H1 (cell line): ENCODE results near the gene MTIF3. TPM values are rescaled to one million over a fixed set of nuclear protein-coding genes. Genes with fewer than 3 reads are reported as not detected.

Source experiments
- CTCF ChIA-PET: fragments of 300-600 bp; sonication (Branson Sonifier 250); formaldehyde crosslinking; loops from one replicate; lab custom pipeline; 2021; ENCODE audit not compliant: partially characterized antibody; lab: Charles Lee
- POLR2A ChIA-PET: fragments of 300-600 bp; sonication (Branson Sonifier 250); formaldehyde crosslinking; loops from one replicate; lab custom pipeline; 2021; ENCODE audit warnings: inconsistent platforms; ENCODE audit not compliant: partially characterized antibody; lab: Charles Lee
- DNase-seq, 2 experiments: peaks; one replicate each; pipeline versions ENCODE4 v3.0.0 to v3.0.0-alpha.2; 2010 to 2022; ENCODE audit warnings: low spot score in 2 of 2, low read depth in 1 of 2, mixed read lengths in 1 of 2
- FAIRE-seq: peaks from 2 replicates; lab custom pipeline; 2011; peaks lifted over from hg19 to GRCh38; lab: Jason Lieb, UNC
- H2AFZ ChIP-seq: 2 replicates; pipeline ENCODE4 v1.8.1; 2012; ENCODE audit warnings: low read length, inconsistent platforms
- H2AK5ac ChIP-seq: 2 replicates; pipeline ENCODE4 v1.6.1; 2013; ENCODE audit warnings: low read depth, low read length
- H2BK120ac ChIP-seq: replicated peaks from 2 replicates; pipeline ENCODE3; 2013; ENCODE audit warnings: low read depth, low read length, inconsistent platforms
- H2BK12ac ChIP-seq: 2 replicates; pipeline ENCODE4 v1.6.1; 2013; ENCODE audit warnings: low read depth, low read length
- H2BK15ac ChIP-seq: 2 replicates; pipeline ENCODE4 v1.6.1; 2013; ENCODE audit warnings: low read length
- H2BK20ac ChIP-seq: 2 replicates; pipeline ENCODE4 v1.6.1; 2013; ENCODE audit warnings: low read length
- H2BK5ac ChIP-seq: 2 replicates; pipeline ENCODE4 v1.6.1; 2013; ENCODE audit warnings: low read depth, low read length
- H3K14ac ChIP-seq: 2 replicates; pipeline ENCODE4 v1.6.1; 2013; ENCODE audit warnings: inconsistent platforms; ENCODE audit not compliant: insufficient read length
- H3K18ac ChIP-seq: 2 replicates; pipeline ENCODE4 v1.6.1; 2013; ENCODE audit warnings: low read length; ENCODE audit errors: extremely low read depth
- H3K23ac ChIP-seq: 2 replicates; pipeline ENCODE4 v1.6.1; 2013; ENCODE audit warnings: inconsistent platforms; ENCODE audit not compliant: insufficient read length
- H3K23me2 ChIP-seq: 2 replicates; pipeline ENCODE4 v1.6.1; 2013; ENCODE audit warnings: low read depth, low read length
- H3K27ac ChIP-seq: 2 replicates; pipeline ENCODE4 v1.6.1; 2011; ENCODE audit warnings: low read depth, low read length, inconsistent platforms
- H3K27me3 ChIP-seq, 4 experiments: replicated peaks in 1 of 4; 1 replicate in 1 of 4; 2 replicates in 3 of 4; pipeline versions ENCODE4 v1.6.1 to v1.8.1; 2011 to 2013; ENCODE audit warnings: low read length in 3 of 4, mild to moderate bottlenecking in 3 of 4, inconsistent platforms in 2 of 4, mixed read lengths in 2 of 4, moderate library complexity in 1 of 4; ENCODE audit not compliant: control insufficient read depth in 3 of 4, insufficient read depth in 3 of 4; ENCODE audit errors: extremely low read depth in 1 of 4
- H3K36me3 ChIP-seq, 4 experiments: 2 replicates each; pipeline versions ENCODE4 v1.6.1 to v1.8.1; 2011 to 2013; ENCODE audit warnings: mild to moderate bottlenecking in 4 of 4, low read length in 3 of 4, moderate library complexity in 2 of 4, control low read depth in 1 of 4, inconsistent platforms in 1 of 4; ENCODE audit not compliant: insufficient read depth in 4 of 4, control insufficient read depth in 2 of 4
- H3K4ac ChIP-seq: replicated peaks from 2 replicates; pipeline ENCODE3; 2013; ENCODE audit warnings: low read length, low read depth, mixed read lengths, inconsistent platforms; ENCODE audit not compliant: insufficient read length
- H3K4me1 ChIP-seq, 4 experiments: replicated peaks in 1 of 4; 1 replicate in 1 of 4; 2 replicates in 3 of 4; pipeline versions ENCODE4 v1.6.1 to v1.8.1; 2011 to 2013; ENCODE audit warnings: low read length in 3 of 4, inconsistent platforms in 2 of 4, mixed read lengths in 1 of 4; ENCODE audit not compliant: insufficient read depth in 4 of 4, control insufficient read depth in 3 of 4
- H3K4me2 ChIP-seq, 2 experiments: 2 replicates each; pipeline versions ENCODE4 v1.6.1 to v1.8.1; 2011 to 2013; ENCODE audit warnings: low read depth in 2 of 2, low read length in 2 of 2, control low read depth in 1 of 2, inconsistent platforms in 1 of 2, mild to moderate bottlenecking in 1 of 2; ENCODE audit not compliant: insufficient read depth in 1 of 2
- H3K4me3 ChIP-seq, 4 experiments: fragments of 200-600, 300-600 bp in 1 of 4; sonication (generic), shearing (Covaris generic), sonication (Bioruptor Twin) in 1 of 4; 2 replicates each; pipeline versions ENCODE4 v1.5.1 to v1.8.1; 2011 to 2016; ENCODE audit warnings: low read length in 4 of 4, low read depth in 3 of 4, control low read depth in 2 of 4, inconsistent platforms in 2 of 4, mild to moderate bottlenecking in 2 of 4, mixed read lengths in 1 of 4, moderate library complexity in 1 of 4; ENCODE audit not compliant: insufficient read depth in 2 of 4; ENCODE audit errors: extremely low read depth in 1 of 4
- H3K56ac ChIP-seq: replicated peaks from 2 replicates; pipeline ENCODE3; 2013; ENCODE audit warnings: low read depth, mild to moderate bottlenecking, mixed read lengths, low read length, inconsistent platforms; ENCODE audit not compliant: insufficient read length
- H3K79me1 ChIP-seq: 2 replicates; pipeline ENCODE4 v1.6.1; 2013; ENCODE audit warnings: low read depth, low read length, control low read depth
- H3K79me2 ChIP-seq, 2 experiments: 2 replicates each; pipeline versions ENCODE4 v1.6.1 to v1.8.1; 2012 to 2013; ENCODE audit warnings: low read length in 2 of 2, mild to moderate bottlenecking in 2 of 2, inconsistent platforms in 1 of 2; ENCODE audit not compliant: insufficient read depth in 2 of 2, control insufficient read depth in 1 of 2
- H3K9ac ChIP-seq, 4 experiments: replicated peaks in 1 of 4; 1 replicate in 1 of 4; 2 replicates in 3 of 4; pipeline versions ENCODE4 v1.6.1 to v1.8.1; 2011 to 2013; ENCODE audit warnings: low read depth in 3 of 4, low read length in 3 of 4, control low read depth in 2 of 4, mild to moderate bottlenecking in 2 of 4, moderate library complexity in 2 of 4, inconsistent platforms in 1 of 4; ENCODE audit errors: extremely low read depth in 1 of 4
- H3K9me3 ChIP-seq, 2 experiments: 2 replicates each; pipeline versions ENCODE4 v1.6.1 to v1.8.1; 2012 to 2013; ENCODE audit warnings: mild to moderate bottlenecking in 2 of 2, moderate library complexity in 2 of 2, control low read depth in 1 of 2, inconsistent platforms in 1 of 2, low read depth in 1 of 2, low read length in 1 of 2, mixed read lengths in 1 of 2; ENCODE audit not compliant: insufficient read depth in 2 of 2
- H4K20me1 ChIP-seq, 2 experiments: replicated peaks in 1 of 2; 2 replicates each; pipeline versions ENCODE3 to v1.8.1; 2011 to 2013; ENCODE audit warnings: inconsistent platforms in 2 of 2, low read length in 2 of 2, mild to moderate bottlenecking in 1 of 2; ENCODE audit not compliant: insufficient read depth in 2 of 2, control insufficient read depth in 1 of 2
- H4K5ac ChIP-seq: 2 replicates; pipeline ENCODE4 v1.6.1; 2013; ENCODE audit warnings: low read length, low read depth, mixed read lengths, inconsistent platforms; ENCODE audit not compliant: insufficient read length
- H4K8ac ChIP-seq: 2 replicates; pipeline ENCODE4 v1.8.0; 2013; ENCODE audit warnings: mild to moderate bottlenecking, moderate library complexity, low read length, inconsistent platforms; ENCODE audit not compliant: insufficient read depth; ENCODE audit errors: extremely low read depth
- H4K91ac ChIP-seq: replicated peaks from 2 replicates; pipeline ENCODE3; 2013; ENCODE audit warnings: low read length, mixed read lengths, inconsistent platforms; ENCODE audit not compliant: insufficient read length
- NRF1 ChIP-seq: IDR thresholded peaks from 2 replicates; pipeline ENCODE4 v1.6.1; 2011; ENCODE audit warnings: mild to moderate bottlenecking, low read depth, low read length, improper control_type of control experiment
- RAD21 ChIP-seq, 2 experiments: IDR thresholded peaks in 1 of 2; conservative IDR thresholded peaks in 1 of 2; 2 replicates each; pipeline ENCODE4 v1.6.1; 2011; ENCODE audit warnings: low read depth in 2 of 2, low read length in 2 of 2, improper control_type of control experiment in 1 of 2, inconsistent platforms in 1 of 2, mild to moderate bottlenecking in 1 of 2, moderate library complexity in 1 of 2
- RFX5 ChIP-seq: IDR thresholded peaks from 2 replicates; pipeline ENCODE4 v1.6.1; 2011; ENCODE audit warnings: low read depth, low read length, improper control_type of control experiment, borderline replicate concordance
- TAF7 ChIP-seq: optimal IDR thresholded peaks from 2 replicates; pipeline ENCODE3; 2011; ENCODE audit warnings: low read depth, mild to moderate bottlenecking, inconsistent platforms, low read length, moderate library complexity, borderline replicate concordance
- WGBS, 2 experiments: shearing (Covaris generic) in 1 of 2; methylation state at CpG; one replicate each; pipeline versions ENCODE4 v1.1.6 to v1.1.7; 2013 to 2015; ENCODE audit warnings: low lambda C conversion rate in 2 of 2, mixed read lengths in 2 of 2, inconsistent platforms in 1 of 2, low coverage in 1 of 2, missing lambda C conversion rate in 1 of 2; ENCODE audit not compliant: insufficient replicate concordance in 2 of 2, insufficient coverage in 1 of 2, insufficient read length in 1 of 2; ENCODE audit errors: extremely low coverage in 1 of 2, missing lambda C conversion rate in 1 of 2; 5-methylcytosine and 5-hydroxymethylcytosine counted together
- polyA plus RNA-seq, 7 experiments: library from polyadenylated mRNA; depleted of rRNA in 3 of 7; stranded (reverse) in 5 of 7; unstranded in 2 of 7; fragments of >200 nt in 5 of 7; fragments of 200-250 nt in 2 of 7; gene quantifications; 1 replicate in 5 of 7; 2 replicates in 1 of 7; 4 replicates in 1 of 7; pipeline versions ENCODE4 v1.2.1 to v1.2.3, GENCODE V29; 2011 to 2013; ENCODE audit warnings: missing spikeins in 2 of 7, mixed read lengths in 2 of 7
- total RNA-seq: library from RNA; stranded (reverse); fragmentation: NEBNext Ultra II Directional; extraction: Animal tissue kit (Norgen Biotek cat#: 25700); gene quantifications from 2 replicates; pipeline ENCODE4 v1.2.1, GENCODE V29; 2021
- TF ChIP-seq, protein P1 (sequence below), 3 experiments: IDR thresholded peaks; 1 replicate in 2 of 3; 2 replicates in 1 of 3; pipeline versions ENCODE4 v1.5.1 to v1.6.1; 2011; ENCODE audit warnings: low read length in 3 of 3, mild to moderate bottlenecking in 3 of 3, inconsistent platforms in 2 of 3, low read depth in 1 of 3, moderate library complexity in 1 of 3; ENCODE audit not compliant: insufficient read depth in 1 of 3; ENCODE audit errors: control extremely low read depth in 1 of 3
- TF ChIP-seq, protein P2 (sequence below): IDR thresholded peaks from 2 replicates; pipeline ENCODE4 v1.6.1; 2012; ENCODE audit warnings: inconsistent platforms

The MTIF3 gene
- total and polyA plus RNA-seq, 2 of the 8 experiments (the other 6 are each of a cell fraction or from before 2014, with no cell fraction given) = 29.4 to 36.4 TPM

DNA sequence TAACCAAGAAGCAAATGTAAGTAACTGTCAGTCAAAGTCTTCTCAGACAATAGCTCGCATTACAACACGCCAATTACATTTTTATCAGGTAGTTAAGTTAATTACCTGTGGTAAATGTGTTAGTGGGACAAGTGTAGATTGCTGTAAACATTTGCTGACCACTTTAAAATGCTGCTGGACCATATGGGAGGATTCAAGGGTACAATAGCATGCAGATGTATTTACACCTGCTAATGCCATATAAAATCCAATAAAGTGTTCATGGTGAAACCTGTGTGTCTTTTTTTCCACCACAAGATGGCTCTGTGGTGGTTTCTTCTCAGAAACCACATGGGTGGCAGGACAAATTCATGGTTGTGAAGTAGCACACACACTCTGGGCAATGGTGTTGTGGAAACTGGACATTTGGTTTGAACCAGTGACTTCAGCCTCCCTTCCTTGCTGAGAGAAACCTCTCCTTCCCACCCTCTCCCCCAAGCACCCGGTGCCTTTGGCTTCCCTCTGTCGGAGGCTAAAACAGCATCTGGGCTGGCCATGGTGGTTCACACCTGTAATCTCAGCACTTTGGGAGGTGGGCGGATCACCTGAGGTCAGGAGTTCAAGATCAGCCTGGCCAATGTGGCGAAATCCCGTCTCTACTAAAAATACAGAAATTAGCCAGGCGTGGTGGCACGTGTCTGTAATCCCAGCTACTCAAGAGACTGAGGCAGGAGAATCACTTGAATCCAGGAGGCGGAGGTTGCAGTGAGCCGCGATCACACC, 44.0 kb downstream of the MTIF3 start:
- Histone ChIP-seq H3K79me1 (no peaks in the 10 kb centered on the region), H2BK120ac (no peak overlapping the region), H4K8ac (no peak overlapping the region), H3K9ac (no peak overlapping the region), H4K5ac (no peak overlapping the region), H3K36me3 (no peaks in the 10 kb centered on the region), H3K14ac (no peak overlapping the region), H3K9me3 (no peaks in the 10 kb centered on the region), H3K4me2 (no peak overlapping the region), H3K23me2 (no peaks in the 10 kb centered on the region), H3K23ac (no peak overlapping the region), H3K27me3 (no peaks in the 10 kb centered on the region), H3K27ac (no peak overlapping the region), H2AK5ac (no peak overlapping the region), H2AFZ (0 out of 2 replicates have a peak overlapping the region, but pooled peaks have one; percentile 4), H3K79me2 (no peaks in the 10 kb centered on the region), H2BK12ac (no peak overlapping the region), H4K20me1 (no peaks in the 10 kb centered on the region), H2BK5ac (no peak overlapping the region), H2BK15ac (no peak overlapping the region), H3K4me3 (no peak overlapping the region), H3K4ac (no peak overlapping the region), H3K4me1 (peaks cover 6 to 10% (median 8%) of the 10 kb centered on the region in 4 experiments; a peak in 6 of 7 replicates), H3K18ac (no peak overlapping the region), H3K56ac (no peak overlapping the region), H4K91ac (no peak overlapping the region), H2BK20ac (no peak overlapping the region)
- ChIA-PET POLR2A (no interaction called here), CTCF (interaction anchor here (0.7 to 3.8 kb wide), 11 partner anchors 13 to 421 kb away, joined by 3 to 28 read pairs (median 3); partner anchors contain the start of gene GTF3A)
- no peak for TF ChIP-seq RFX5
- TF ChIP-seq, protein P1, sequence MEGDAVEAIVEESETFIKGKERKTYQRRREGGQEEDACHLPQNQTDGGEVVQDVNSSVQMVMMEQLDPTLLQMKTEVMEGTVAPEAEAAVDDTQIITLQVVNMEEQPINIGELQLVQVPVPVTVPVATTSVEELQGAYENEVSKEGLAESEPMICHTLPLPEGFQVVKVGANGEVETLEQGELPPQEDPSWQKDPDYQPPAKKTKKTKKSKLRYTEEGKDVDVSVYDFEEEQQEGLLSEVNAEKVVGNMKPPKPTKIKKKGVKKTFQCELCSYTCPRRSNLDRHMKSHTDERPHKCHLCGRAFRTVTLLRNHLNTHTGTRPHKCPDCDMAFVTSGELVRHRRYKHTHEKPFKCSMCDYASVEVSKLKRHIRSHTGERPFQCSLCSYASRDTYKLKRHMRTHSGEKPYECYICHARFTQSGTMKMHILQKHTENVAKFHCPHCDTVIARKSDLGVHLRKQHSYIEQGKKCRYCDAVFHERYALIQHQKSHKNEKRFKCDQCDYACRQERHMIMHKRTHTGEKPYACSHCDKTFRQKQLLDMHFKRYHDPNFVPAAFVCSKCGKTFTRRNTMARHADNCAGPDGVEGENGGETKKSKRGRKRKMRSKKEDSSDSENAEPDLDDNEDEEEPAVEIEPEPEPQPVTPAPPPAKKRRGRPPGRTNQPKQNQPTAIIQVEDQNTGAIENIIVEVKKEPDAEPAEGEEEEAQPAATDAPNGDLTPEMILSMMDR (IDR thresholded peaks at IDR 0.05; ENCODE audit: control extremely low read depth in 1 of 3, insufficient read depth in 1 of 3, low read depth in 1 of 3, low read length in 3 of 3) = peak in 2 of 3 experiments; percentile 31 to 52; a peak in 2 of 4 replicates
- TF ChIP-seq, protein P2, sequence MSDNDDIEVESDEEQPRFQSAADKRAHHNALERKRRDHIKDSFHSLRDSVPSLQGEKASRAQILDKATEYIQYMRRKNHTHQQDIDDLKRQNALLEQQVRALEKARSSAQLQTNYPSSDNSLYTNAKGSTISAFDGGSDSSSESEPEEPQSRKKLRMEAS = 0 out of 2 replicates have a peak, but pooled peaks have one; percentile 20
- TF ChIP-seq TAF7 = no peak
- no peak for TF ChIP-seq NRF1
- peak; percentile 44 to 47 for TF ChIP-seq RAD21 (IDR thresholded peaks at IDR 0.05 in 1 of 2, conservative IDR thresholded peaks at IDR 0.05 in 1 of 2; ENCODE audit: low read depth in 2 of 2, low read length in 2 of 2)
- DNase-seq (no peak), FAIRE-seq (peak; percentile 72)
- 84% methylated on average over 12 of the region's 12 CpGs; no CpG with 5 or more reads in 1 of the 2 experiments for WGBS, 2 experiments
